Mucosa of rectum (tissue), 2 donors: ENCODE measurements around the gene SGK1.

Experiments
- H3K27ac ChIP-seq, 2 donors: one replicate each; pipeline ENCODE4 v1.7.0; 2013; ENCODE audit warnings: inconsistent platforms in 2 of 2, low read depth in 2 of 2, low read length in 2 of 2
- H3K27me3 ChIP-seq, 2 donors: one replicate each; pipeline ENCODE4 v1.7.0; 2013; ENCODE audit warnings: low read length in 2 of 2; ENCODE audit not compliant: control insufficient read depth in 2 of 2, insufficient read depth in 2 of 2
- H3K36me3 ChIP-seq, 2 donors: one replicate each; pipeline ENCODE4 v1.7.0; 2013; ENCODE audit warnings: low read length in 2 of 2; ENCODE audit not compliant: control insufficient read depth in 2 of 2, insufficient read depth in 2 of 2
- H3K4me1 ChIP-seq, 2 donors: one replicate each; pipeline ENCODE4 v1.7.0; 2013; ENCODE audit warnings: low read length in 2 of 2, mild to moderate bottlenecking in 1 of 2; ENCODE audit not compliant: control insufficient read depth in 2 of 2, insufficient read depth in 2 of 2
- H3K4me3 ChIP-seq, 2 donors: one replicate each; pipeline ENCODE4 v1.7.0; 2013; ENCODE audit warnings: low read length in 2 of 2
- H3K9ac ChIP-seq, 2 donors: one replicate each; pipeline ENCODE4 v1.7.0; 2013; ENCODE audit warnings: low read length in 2 of 2, low read depth in 1 of 2, mild to moderate bottlenecking in 1 of 2
- H3K9me3 ChIP-seq, 2 donors: one replicate each; pipeline ENCODE4 v1.7.0; 2013; ENCODE audit warnings: low read length in 2 of 2; ENCODE audit not compliant: control insufficient read depth in 2 of 2
- donor health status: healthy.
- donor health status: Normal muscosa, but diverticular disease.

Gene SGK1

DNA sequence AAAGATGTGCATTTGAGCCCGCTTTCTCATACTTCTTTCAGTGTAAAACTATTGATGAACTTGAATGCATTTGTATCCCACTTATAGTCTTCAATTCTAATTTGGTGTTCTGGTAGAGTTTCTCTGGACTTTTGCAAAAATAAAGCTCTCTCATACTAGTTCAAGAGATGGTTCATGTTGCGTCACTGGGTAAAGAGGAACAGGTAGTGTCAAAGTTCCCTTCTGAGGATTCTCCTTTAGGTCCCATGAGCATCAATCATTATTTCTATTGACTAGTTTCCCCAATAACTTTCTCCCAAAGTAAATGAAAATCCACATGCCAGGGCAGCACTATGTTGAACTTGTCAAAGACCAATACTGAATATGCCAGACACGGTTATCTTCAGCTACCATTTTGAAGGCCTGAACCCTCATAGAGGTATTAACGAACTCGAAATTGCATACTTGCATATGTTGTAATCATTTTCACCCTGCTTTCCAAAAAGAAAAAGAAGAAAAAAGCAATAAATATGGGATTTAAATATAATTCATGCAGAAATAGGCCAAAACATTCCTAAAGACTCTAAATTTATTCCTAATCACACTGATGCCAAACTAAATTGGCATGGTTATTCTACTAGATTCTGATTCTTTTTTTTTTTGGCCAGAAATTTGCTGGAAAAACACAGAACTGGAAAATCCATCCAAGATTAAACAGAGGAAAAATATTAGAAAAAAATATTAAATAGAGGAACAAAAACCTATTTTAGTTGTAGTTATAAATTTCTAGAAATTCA is 84.5 kb downstream of the SGK1 start:
- Histone ChIP-seq H3K27ac (no peak overlapping the region), H3K9ac (no peak overlapping the region), H3K4me3 (no peak overlapping the region)

DNA sequence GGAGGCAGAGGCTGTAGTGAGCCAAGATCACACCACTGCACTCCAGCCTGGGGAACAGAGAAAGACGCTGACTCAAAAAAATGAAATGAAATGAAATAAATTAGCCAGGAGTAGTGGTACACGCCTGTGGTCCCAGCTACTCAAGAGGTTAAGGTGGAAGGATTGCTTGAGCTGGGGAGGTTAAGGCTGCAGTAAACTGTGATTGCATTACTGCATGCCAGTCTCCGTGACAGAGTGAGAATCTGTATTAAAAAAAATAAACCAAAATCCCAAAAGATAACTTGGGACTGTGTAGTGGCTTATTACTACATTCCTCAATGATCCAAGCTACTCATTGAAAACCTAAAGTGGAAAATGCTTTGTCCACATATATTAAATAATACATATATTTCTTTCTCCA is 87.0 kb downstream of the SGK1 start:
- H3K36me3 ChIP-seq = no peaks in the 10 kb centered on the region
- no peak overlapping the region for H3K9ac ChIP-seq
- no peaks in the 10 kb centered on the region for H3K4me1 ChIP-seq
- H3K27me3 ChIP-seq = no peaks in the 10 kb centered on the region
- H3K4me3 ChIP-seq = no peak overlapping the region
- H3K27ac ChIP-seq = no peak overlapping the region
- H3K9me3 ChIP-seq = no peaks in the 10 kb centered on the region

More for the DNA sequence above, 84.5 kb downstream of the SGK1 start:
- no peaks in the 10 kb centered on the region for H3K4me1 ChIP-seq
- no peaks in the 10 kb centered on the region for H3K27me3 ChIP-seq
- H3K36me3 ChIP-seq = no peaks in the 10 kb centered on the region
- H3K9me3 ChIP-seq = no peaks in the 10 kb centered on the region

DNA sequence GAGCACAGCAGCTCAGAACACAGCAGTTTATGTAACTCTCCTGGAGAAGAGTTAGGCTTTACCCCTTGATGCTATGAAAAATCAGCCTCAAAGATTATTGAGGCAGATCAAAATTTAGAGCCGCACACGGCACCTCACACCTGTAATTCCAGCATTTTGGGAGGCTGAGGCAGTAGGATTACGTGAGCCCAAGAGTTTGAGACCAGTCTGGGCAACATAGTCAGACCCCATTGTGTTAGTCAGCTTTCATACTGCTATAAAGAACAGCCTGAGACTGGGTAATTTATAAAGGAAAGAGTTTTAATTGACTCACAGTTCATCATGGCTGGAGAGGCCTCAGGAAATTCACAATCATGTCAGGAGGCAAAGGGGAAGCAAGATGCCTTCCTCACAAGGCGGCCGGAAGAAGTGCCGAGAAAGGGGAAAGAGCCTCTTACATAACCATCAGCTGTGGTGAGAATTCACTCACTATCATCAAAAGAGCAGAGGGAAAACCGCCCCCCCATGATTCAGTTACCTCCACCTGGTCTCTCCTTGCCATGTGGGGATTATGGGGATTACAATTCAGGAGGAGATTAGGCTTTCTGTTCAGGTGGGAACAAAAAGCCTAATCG is 87.7 kb downstream of the SGK1 start:
- peak overlapping the region in 1 of 2 donors; percentile 1 for H3K4me3 ChIP-seq

DNA sequence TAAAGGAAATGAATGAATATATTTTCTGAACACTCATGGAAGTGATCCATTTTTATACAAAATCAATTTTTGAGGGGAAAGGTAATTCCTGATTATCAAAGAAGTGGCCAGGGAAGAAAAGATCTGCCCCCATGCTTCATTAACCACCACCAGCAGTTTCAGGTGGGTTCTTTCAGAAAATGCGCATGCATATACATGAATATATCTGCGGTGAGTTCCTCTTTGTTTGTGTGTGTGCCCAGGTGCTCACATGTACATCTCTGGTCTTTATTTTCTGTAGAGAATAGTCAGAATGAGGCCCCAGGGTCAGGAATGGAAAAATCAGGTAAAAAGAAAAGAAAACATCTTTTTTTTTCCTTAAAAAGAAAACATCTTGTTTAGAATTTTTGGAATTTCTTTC is 88.4 kb downstream of the SGK1 start:
- Histone ChIP-seq H3K4me3 (no peak overlapping the region), H3K4me1 (no peaks in the 10 kb centered on the region), H3K27me3 (no peaks in the 10 kb centered on the region), H3K36me3 (no peaks in the 10 kb centered on the region), H3K9ac (no peak overlapping the region), H3K9me3 (no peaks in the 10 kb centered on the region), H3K27ac (no peak overlapping the region)

More for the DNA sequence above, 87.7 kb downstream of the SGK1 start:
- no peaks in the 10 kb centered on the region for H3K9me3 ChIP-seq
- H3K27ac ChIP-seq = no peak overlapping the region
- H3K36me3 ChIP-seq = no peaks in the 10 kb centered on the region
- H3K9ac ChIP-seq = no peak overlapping the region
- H3K4me1 ChIP-seq = no peaks in the 10 kb centered on the region
- H3K27me3 ChIP-seq = no peaks in the 10 kb centered on the region

DNA sequence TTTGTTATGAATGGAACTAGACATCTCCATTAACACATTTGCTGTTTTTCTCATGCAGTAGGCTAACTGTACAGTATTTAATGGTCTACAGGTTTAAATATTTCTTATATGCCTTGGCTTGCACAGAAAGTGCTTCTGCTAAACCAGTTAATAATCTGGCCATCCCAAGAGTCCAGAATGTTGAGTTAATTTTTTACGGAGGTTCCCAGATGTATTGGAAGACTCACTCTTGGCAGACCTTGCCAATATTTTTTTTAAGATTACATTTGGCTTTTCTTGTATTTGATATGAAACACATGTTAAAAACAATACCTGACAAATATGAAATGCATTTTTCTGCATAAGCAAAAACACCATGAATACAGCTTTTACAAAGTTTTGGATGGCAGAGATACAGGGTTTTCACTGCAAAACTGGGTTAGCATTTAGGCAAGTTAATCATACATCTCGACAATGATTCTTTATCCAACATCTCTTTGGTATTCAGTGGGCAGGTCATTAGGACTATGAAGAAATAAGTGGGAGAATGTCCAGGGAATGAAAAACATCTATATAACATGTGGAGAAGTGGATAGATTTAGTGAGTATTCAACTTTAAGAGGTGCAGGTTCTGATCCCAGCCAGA is 94.0 kb downstream of the SGK1 start:
- Histone ChIP-seq H3K4me1 (no peaks in the 10 kb centered on the region), H3K27me3 (no peaks in the 10 kb centered on the region), H3K4me3 (no peak overlapping the region), H3K9me3 (no peaks in the 10 kb centered on the region), H3K9ac (no peak overlapping the region), H3K27ac (no peak overlapping the region), H3K36me3 (no peaks in the 10 kb centered on the region)

DNA sequence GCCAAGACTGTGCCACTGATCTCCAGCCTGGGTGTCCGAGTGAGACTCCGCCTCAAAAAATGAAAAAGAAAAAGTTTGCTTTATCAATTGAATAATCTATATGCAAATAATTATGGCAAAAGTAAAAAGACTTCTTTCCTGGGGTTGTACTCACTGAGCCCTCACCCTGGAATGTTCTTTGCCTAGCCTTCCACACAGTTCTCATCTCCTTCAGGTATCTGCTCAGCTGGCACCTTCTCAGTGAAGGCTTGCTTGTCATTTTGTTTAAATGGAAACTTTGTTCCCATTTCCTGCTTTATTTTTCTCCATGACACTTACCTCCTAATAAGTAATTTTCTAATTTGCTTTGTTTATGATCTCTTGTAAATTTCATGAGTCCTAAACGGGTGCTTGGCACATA is 96.7 kb downstream of the SGK1 start:
- no peaks in the 10 kb centered on the region for H3K36me3 ChIP-seq
- no peaks in the 10 kb centered on the region for H3K9me3 ChIP-seq
- no peaks in the 10 kb centered on the region for H3K27me3 ChIP-seq
- no peaks in the 10 kb centered on the region for H3K4me1 ChIP-seq
- H3K4me3 ChIP-seq = no peak overlapping the region
- H3K27ac ChIP-seq = no peak overlapping the region
- no peak overlapping the region for H3K9ac ChIP-seq

DNA sequence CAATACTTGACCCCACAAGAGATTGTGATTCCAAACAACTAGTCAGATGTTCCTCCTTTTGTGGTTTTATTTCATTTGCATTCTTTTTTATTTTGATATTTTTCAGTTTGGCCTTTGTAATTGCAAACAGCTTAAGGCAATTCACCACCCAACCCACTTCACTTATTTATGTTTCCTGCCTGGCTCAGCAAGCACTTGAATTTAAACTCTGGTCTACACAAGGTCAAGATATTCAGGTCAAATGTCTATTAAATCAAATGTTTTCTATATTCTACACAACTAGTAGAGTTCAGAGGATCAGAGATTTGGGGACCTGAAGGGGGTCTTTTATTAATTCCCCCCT is 100.1 kb downstream of the SGK1 start:
- Histone ChIP-seq H3K36me3 (no peaks in the 10 kb centered on the region), H3K27me3 (no peaks in the 10 kb centered on the region)

DNA sequence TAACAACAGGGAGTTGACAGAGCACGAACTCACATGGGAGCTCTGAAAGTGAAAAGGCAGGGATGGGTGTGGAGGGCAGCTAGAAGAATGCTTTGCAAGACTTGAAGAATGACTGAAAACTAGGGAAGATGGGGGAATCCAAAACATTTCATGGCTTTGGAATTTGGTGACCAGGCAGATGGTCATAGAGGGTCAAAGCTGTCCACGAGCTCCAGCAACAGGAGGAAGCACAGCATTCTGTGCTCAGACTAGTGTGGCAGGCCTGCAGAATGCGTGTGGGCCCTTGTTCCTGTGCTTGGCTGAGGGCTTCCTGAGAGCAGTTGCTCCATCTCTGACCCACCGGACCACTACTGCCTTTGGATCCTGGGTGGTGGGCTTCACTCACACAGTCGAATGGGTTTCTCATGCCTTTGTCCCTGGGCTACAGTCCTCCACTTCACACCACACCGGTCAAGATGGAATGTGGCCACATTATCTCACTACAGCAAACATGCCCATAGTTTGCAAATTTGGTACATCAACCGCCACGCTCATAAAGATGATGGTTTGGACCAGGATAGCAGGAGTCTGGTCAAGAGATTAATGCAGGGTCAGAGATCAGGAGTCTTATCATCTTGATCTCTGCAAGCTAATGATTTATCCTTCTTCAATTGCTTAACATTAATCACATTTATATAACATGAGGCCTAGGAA is 100.7 kb downstream of the SGK1 start:
- Histone ChIP-seq H3K4me1 (no peaks in the 10 kb centered on the region), H3K27ac (no peak overlapping the region), H3K9ac (no peak overlapping the region), H3K36me3 (no peaks in the 10 kb centered on the region), H3K9me3 (no peaks in the 10 kb centered on the region), H3K4me3 (no peak overlapping the region), H3K27me3 (no peaks in the 10 kb centered on the region)

More for the DNA sequence above, 100.1 kb downstream of the SGK1 start:
- Histone ChIP-seq H3K27ac (no peak overlapping the region), H3K9me3 (no peaks in the 10 kb centered on the region), H3K4me1 (no peaks in the 10 kb centered on the region), H3K9ac (no peak overlapping the region), H3K4me3 (no peak overlapping the region)

DNA sequence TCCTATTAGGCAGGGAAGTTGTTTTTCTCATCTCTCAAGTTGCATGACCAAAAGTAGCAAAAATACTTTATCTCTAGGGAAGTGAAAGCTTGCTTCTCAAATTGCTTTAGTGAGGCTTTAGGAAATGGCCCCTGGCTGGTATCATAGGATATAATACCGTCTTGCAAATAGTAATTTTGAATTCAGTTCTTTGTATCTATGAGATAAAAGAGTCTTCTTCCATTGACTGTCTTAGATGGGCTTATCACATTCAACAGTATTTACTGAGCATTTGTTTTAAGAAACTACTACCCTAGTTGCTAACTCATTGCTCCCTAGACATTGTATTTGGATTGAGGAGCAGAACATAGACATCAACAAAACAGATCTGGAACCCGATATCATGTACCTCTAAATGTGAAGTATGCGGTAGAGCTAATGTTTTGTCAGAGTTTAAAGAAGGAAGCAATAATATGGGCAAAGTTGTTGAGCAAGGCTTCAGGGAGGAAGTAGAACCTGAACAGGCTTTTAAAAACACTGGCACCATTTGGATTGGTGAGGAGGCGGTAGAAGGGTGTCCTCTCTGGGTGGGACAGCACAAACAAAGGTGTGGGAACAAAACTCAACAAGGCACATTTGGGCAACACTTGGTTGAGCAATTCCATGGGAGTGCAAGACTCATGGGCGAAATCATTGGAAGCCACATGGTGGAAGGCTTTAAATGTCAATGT is 101.5 kb downstream of the SGK1 start:
- Histone ChIP-seq H3K9ac (no peak overlapping the region), H3K4me3 (no peak overlapping the region), H3K27me3 (no peaks in the 10 kb centered on the region), H3K27ac (peak overlapping the region in 1 of 2 donors; percentile 31), H3K36me3 (no peaks in the 10 kb centered on the region), H3K9me3 (no peaks in the 10 kb centered on the region), H3K4me1 (no peaks in the 10 kb centered on the region)
